DND-41 (cell line): ENCODE data around the gene BATF.

Experiments used
- ATAC-seq: fragments of 200-7000 bp; cut with Tn5 transposase; 3 replicates; pipeline ENCODE4 v1.9.1; 2021; ENCODE audit warnings: low read depth; ENCODE audit not compliant: insufficient read depth
- DNase-seq: peaks from one replicate; pipeline ENCODE4 v3.0.0-alpha.2; 2020
- H2AFZ ChIP-seq: 2 replicates; pipeline ENCODE4 v1.6.0; 2012; ENCODE audit warnings: low read depth, low read length
- H3K27ac ChIP-seq: 2 replicates; pipeline ENCODE4 v1.5.1; 2012; ENCODE audit warnings: low read length, inconsistent platforms
- H3K27me3 ChIP-seq: fragments of 200-600 bp; sonication (generic); 2 replicates; pipeline ENCODE4 v1.6.0; 2012; ENCODE audit warnings: low read length, mild to moderate bottlenecking, inconsistent platforms; ENCODE audit not compliant: insufficient read depth, poor library complexity
- H3K36me3 ChIP-seq: 2 replicates; pipeline ENCODE4 v1.5.1; 2012; ENCODE audit warnings: low read length, inconsistent platforms; ENCODE audit not compliant: insufficient read depth
- H3K4me1 ChIP-seq: 2 replicates; pipeline ENCODE4 v1.5.1; 2012; ENCODE audit warnings: mild to moderate bottlenecking, low read length; ENCODE audit not compliant: insufficient read depth
- H3K4me2 ChIP-seq: 2 replicates; pipeline ENCODE4 v1.6.0; 2012; ENCODE audit warnings: mild to moderate bottlenecking, moderate library complexity, low read length, inconsistent platforms; ENCODE audit not compliant: insufficient read depth
- H3K4me3 ChIP-seq, 2 experiments: fragments of 200-600 bp in 1 of 2; shearing (Covaris generic) in 1 of 2; 2 replicates each; pipeline ENCODE4 v1.5.1; 2012 to 2016; ENCODE audit warnings: inconsistent platforms in 2 of 2, low read length in 2 of 2, mild to moderate bottlenecking in 2 of 2, low read depth in 1 of 2, moderate library complexity in 1 of 2
- H3K79me2 ChIP-seq: 2 replicates; pipeline ENCODE4 v1.6.0; 2012; ENCODE audit warnings: low read length, inconsistent platforms; ENCODE audit not compliant: insufficient read depth
- H3K9ac ChIP-seq: 2 replicates; pipeline ENCODE4 v1.6.0; 2012; ENCODE audit warnings: low read depth, mild to moderate bottlenecking, inconsistent platforms, low read length, moderate library complexity
- H3K9me3 ChIP-seq: 2 replicates; pipeline ENCODE4 v1.5.1; 2012; ENCODE audit warnings: low read length, moderate library complexity, mild to moderate bottlenecking, inconsistent platforms; ENCODE audit not compliant: insufficient read depth, severe bottlenecking
- H4K20me1 ChIP-seq: 2 replicates; pipeline ENCODE4 v1.6.0; 2012; ENCODE audit warnings: low read length; ENCODE audit not compliant: insufficient read depth
- CTCF ChIP-seq: IDR thresholded peaks from 2 replicates; pipeline ENCODE4 v1.5.1; 2012; ENCODE audit warnings: borderline replicate concordance, low read length, moderate library complexity, mild to moderate bottlenecking; ENCODE audit not compliant: poor library complexity, severe bottlenecking; ENCODE audit errors: extremely low read depth
- EZH2 ChIP-seq: IDR thresholded peaks from 3 replicates; pipeline ENCODE4 v1.6.1; 2012; ENCODE audit warnings: borderline replicate concordance, low read depth, mild to moderate bottlenecking, moderate library complexity, low read length, inconsistent platforms; ENCODE audit not compliant: severe bottlenecking

The BATF gene

GRCh38 chr14:75540479-75540851 lies 18.2 kb downstream of the BATF start:
- ATAC-seq (no peak), DNase-seq (no peak)
- Histone ChIP-seq H3K36me3 (no peaks in the 10 kb centered on the region), H3K9ac (no peak overlapping the region), H4K20me1 (0 out of 2 replicates have a peak, but pooled peaks cover 5% of the 10 kb centered on the region), H3K4me3 (no peak overlapping the region), H3K27ac (no peak overlapping the region), H3K9me3 (no peaks in the 10 kb centered on the region), H3K4me1 (no peaks in the 10 kb centered on the region), H3K27me3 (no peaks in the 10 kb centered on the region), H3K79me2 (no peaks in the 10 kb centered on the region), H3K4me2 (no peak overlapping the region), H2AFZ (no peak overlapping the region)
- TF ChIP-seq EZH2 (no peak), CTCF (no peak)

- DNase-seq: peak; percentile 78
- no peaks in the 10 kb centered on the region for H3K27me3 ChIP-seq
- H3K9me3 ChIP-seq: no peaks in the 10 kb centered on the region
- no peaks in the 10 kb centered on the region for H3K79me2 ChIP-seq
- H3K36me3 ChIP-seq: no peaks in the 10 kb centered on the region
- 0 out of 2 replicates have a peak, but pooled peaks cover 5% of the 10 kb centered on the region for H4K20me1 ChIP-seq
- peak; percentile 91 for ATAC-seq
- TF ChIP-seq CTCF (no peak), EZH2 (no peak)
- H3K9ac ChIP-seq: no peak overlapping the region
- no peak overlapping the region for H3K4me3 ChIP-seq
- no peak overlapping the region for H3K4me2 ChIP-seq
- no peak overlapping the region for H2AFZ ChIP-seq
- no peak overlapping the region for H3K27ac ChIP-seq
- no peaks in the 10 kb centered on the region for H3K4me1 ChIP-seq
Measured at GRCh38 chr14:75542588-75543091, 20.4 kb downstream of the BATF start.

- TF ChIP-seq CTCF (no peak), EZH2 (no peak)
- Histone ChIP-seq H3K27ac (no peak overlapping the region), H3K4me2 (no peak overlapping the region), H4K20me1 (0 out of 2 replicates have a peak, but pooled peaks cover 5% of the 10 kb centered on the region), H3K27me3 (no peaks in the 10 kb centered on the region), H3K9me3 (no peaks in the 10 kb centered on the region), H3K9ac (no peak overlapping the region), H3K79me2 (no peaks in the 10 kb centered on the region), H3K4me3 (no peak overlapping the region), H2AFZ (no peak overlapping the region), H3K36me3 (no peaks in the 10 kb centered on the region), H3K4me1 (no peaks in the 10 kb centered on the region)
- ATAC-seq (no peak), DNase-seq (no peak)
Measured at GRCh38 chr14:75543253-75543652, 21.0 kb downstream of the BATF start.
